Femur (tissue), 1 donor: Measurements from ENCODE around the gene CORO6.

Experiments
- DNase-seq: peaks from one replicate; pipeline ENCODE4 v3.0.0-alpha.2; 2017

The CORO6 gene

DNA sequence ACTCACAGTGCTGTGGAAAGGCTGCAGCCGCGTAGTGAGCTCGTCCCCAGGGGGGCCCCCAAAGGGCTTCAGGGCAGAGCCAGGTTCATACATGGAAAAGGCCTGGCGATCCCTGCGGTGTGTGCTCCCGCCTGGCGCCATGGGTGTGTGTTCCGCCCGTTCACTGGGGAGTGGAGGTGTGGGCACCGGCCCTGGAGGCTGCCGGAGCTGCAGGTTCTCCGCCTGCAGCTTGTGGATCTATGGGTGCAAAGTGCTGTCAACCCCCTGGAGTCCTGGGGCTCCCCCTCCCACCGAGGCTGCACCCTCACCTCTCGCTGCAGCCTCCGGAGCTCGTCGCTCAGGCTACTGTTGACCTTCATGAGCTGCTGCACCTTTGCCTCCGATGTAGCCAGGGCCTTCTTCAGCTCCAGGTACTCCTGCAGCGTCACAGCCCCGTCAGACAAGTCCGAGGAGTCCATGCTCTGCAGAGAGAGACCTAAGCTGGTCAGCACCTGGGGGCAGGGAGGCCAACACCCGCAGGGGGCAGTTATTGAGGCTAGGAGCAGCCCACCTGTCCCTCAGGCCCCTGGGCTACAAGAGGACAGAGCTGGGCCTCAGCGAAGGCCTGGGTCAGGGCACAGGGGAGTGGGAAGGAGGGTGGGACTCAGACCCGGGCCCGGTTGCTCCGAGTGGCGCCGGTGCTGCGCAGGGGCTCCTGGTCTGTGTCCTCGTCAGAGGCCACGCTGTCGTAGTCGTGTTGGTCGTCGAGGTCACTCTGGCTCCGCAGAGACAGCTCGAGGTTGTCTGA, 46.3 kb downstream of the CORO6 start:
- no peak for DNase-seq

DNA sequence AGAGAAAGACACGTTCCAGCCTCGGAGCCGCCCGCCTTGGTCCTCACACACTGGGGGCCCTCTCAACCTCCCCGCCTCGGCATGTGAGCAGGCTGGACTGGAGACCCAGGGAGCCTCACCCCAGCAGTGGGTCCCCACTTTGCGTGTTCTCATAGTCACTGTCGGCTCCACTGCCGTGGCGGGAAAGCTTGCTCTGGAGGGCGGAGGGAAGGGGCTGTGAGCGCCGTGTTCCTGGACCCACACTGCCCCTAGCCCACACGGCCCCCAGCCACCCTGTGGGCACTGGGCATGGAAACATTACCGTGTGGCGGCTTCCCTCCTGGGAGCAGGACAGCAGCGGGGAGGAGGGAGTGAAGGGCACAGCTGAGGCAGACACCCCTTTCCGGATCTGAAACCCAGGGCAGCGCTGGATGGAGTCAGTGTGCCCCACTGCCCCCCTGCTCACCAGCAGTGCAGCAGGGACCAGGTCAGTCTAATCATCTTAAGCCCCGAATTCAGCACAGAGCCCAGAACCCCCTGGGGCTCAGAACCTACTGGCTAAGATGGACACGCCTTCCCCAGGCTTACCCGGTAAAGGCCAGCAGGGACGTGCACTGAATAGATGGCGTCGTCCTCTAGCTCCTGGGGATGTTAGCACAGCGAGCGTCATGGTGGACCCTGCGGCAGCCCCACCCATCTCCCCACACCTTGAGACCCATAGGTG, 47.0 kb downstream of the CORO6 start:
- DNase-seq = no peak

- no peak for DNase-seq
Observed at GRCh38 chr17:29574732-29575510, 47.8 kb downstream of the CORO6 start.

DNA sequence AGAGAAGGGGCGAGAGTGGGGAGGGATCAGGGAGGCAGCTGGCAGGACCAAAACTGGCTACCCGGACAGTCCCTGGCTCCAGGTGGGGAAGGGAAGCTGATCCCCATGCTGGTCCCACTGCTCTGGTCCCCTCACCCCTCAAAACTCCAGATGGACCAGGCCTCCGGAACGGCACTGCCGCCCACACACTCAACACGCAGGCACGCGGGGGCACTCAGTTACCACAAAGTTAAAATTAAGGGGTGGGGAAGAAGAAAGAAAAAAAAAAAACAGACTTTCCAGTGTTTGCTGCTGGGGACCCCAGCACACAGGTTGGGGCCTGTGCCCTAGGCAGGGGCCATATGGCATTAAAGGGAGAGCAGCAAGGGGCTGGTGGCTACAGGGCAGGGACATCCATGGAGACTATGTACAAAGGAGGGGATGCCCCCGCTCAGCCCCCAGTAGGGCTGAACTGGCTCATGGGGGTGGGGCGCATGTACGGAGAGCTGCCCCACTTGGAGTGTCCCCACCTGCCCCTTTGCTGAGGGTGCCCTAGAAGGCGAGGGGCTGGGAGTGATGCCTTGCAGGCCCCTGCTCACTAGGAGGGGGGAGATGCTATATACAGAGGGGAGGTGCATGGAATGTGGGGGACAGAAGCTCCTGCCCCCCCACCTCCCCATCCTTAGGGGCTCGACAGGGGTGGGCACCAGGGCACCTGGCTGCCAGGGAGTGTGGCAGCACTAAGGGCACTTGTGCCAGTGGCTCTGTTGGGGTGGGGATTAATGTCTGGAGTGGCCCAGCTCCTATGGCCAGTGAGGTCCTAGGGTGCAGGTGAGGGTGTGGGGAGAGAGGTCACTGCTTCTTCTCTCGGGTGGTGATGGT, 48.6 kb downstream of the CORO6 start:
- DNase-seq = no peak

DNA sequence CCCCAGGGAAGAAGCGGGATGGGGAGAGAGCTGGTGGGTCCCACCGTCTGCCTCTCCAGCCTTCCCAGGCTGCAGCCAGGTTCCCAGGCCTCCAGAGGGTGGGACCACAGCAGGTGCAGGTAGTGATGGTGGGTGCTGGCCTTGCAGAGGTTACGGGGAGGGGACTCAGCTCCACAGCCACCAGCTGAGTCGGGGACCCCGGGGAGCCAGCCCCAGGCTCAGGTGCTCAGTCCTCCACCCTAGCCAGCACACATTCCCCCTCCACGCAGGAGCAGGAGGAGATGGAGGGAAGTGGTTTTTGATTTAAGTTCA, 49.2 kb downstream of the CORO6 start:
- peak; percentile 24 for DNase-seq

- DNase-seq = peak; percentile 83
Observed at GRCh38 chr17:29572691-29573557, 49.8 kb downstream of the CORO6 start.

GRCh38 chr17:29571883-29572681, 50.6 kb downstream of the CORO6 start:
- no peak for DNase-seq

- DNase-seq = no peak
Observed at GRCh38 chr17:29571486-29571882, 51.2 kb downstream of the CORO6 start.

- DNase-seq = no peak
Observed at GRCh38 chr17:29570521-29570920, 52.2 kb downstream of the CORO6 start.

DNA sequence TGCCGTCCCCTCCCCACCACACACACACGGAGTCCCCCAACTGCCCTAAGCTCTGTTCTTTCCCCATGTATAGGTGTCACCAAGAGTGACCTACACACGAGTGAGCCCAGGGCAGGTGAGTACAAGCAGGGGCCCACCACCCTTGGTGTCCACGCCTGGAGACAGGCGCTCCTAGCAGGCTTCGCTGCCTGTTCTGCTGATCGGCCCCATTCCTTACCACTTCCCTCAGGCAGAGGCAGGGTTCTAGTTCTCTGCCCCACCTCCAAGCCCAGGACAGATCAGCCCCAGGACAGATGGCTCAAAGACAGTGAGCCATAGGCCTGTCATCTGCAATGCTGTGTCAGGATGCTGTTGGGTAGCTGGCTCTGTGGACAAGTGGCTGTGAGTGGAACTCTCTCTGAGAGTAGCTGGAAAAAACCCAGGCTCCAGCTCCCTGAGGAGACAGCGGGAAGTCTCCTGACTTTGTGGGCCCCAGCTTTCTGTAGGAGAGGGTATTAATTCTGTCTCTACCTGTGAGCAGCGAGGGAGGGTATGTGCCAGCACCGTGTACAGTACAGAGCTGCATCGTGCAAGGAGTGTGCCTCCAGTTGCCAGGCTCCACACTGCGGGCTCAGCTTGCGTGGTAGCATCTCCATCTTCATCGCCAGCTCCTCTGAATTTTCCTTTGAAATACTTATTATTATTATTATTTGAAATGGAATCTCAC, 53.3 kb downstream of the CORO6 start:
- peak; percentile 32 for DNase-seq

- DNase-seq = peak; percentile 93
Observed at GRCh38 chr17:29568331-29569244, 54.1 kb downstream of the CORO6 start, which contains the start of gene TP53I13. Gene TP53I13, plus strand, starts transcription at chr17:29568701. Its CDS starts 58 bp downstream, at chr17:29568759.

GRCh38 chr17:29567554-29568330, 55.0 kb downstream of the CORO6 start:
- DNase-seq = peak; percentile 68

- DNase-seq = no peak
Observed at GRCh38 chr17:29567304-29567553, 55.5 kb downstream of the CORO6 start.

- peak; percentile 75 for DNase-seq
Observed at GRCh38 chr17:29566473-29567303, 56.0 kb downstream of the CORO6 start, which contains the start of gene ABHD15. Gene ABHD15, minus strand, starts transcription at chr17:29567037. Its CDS starts 71 bp downstream, at chr17:29566966.

GRCh38 chr17:29565643-29566472, 56.9 kb downstream of the CORO6 start:
- no peak for DNase-seq
